HepG2 (cell line): ENCODE data around the gene MCAT. TPM values are rescaled to one million over a fixed set of nuclear protein-coding genes. Genes with fewer than 3 reads are reported as not detected.

ENCODE experiments used
- CENPX ChIP-seq: sonication (generic); formaldehyde crosslinking; IDR thresholded peaks from 2 replicates; pipeline ENCODE4 v1.9.0; 2021; ENCODE audit warnings: mild to moderate bottlenecking, missing genetic modification reagents, moderate library complexity
- ETV6 ChIP-seq: sonication (generic); formaldehyde crosslinking; conservative IDR thresholded peaks from 2 replicates; pipeline ENCODE4 v1.4.0; 2020; ENCODE audit warnings: missing genetic modification reagents
- GPN1 ChIP-seq: sonication (generic); formaldehyde crosslinking; IDR thresholded peaks from 2 replicates; pipeline ENCODE4 v1.5.1; 2020; ENCODE audit warnings: missing genetic modification reagents, borderline replicate concordance
- GTF2F1 ChIP-seq: fragments of 150-350 bp; IDR thresholded peaks from 2 replicates; pipeline ENCODE4 v1.6.1; 2014; ENCODE audit warnings: low read length
- GTF3A ChIP-seq: sonication (generic); formaldehyde crosslinking; conservative IDR thresholded peaks from 2 replicates; pipeline ENCODE4 v1.4.0; 2020; ENCODE audit warnings: mild to moderate bottlenecking, missing genetic modification reagents
- KAT8 ChIP-seq: IDR thresholded peaks from 2 replicates; pipeline ENCODE4 v1.6.1; 2016; ENCODE audit warnings: missing genetic modification reagents, missing compliant biosample characterization
- MED1 ChIP-seq: sonication (generic); formaldehyde crosslinking; IDR thresholded peaks from 2 replicates; pipeline ENCODE4 v1.4.0; 2020; ENCODE audit warnings: missing genetic modification reagents
- MIER3 ChIP-seq: IDR thresholded peaks from 2 replicates; pipeline ENCODE4 v1.6.1; 2016; ENCODE audit warnings: missing compliant biosample characterization, borderline replicate concordance
- RFX3 ChIP-seq: IDR thresholded peaks from 2 replicates; pipeline ENCODE4 v1.6.1; 2016; ENCODE audit warnings: missing biosample characterization, missing genetic modification reagents
- SIX1 ChIP-seq: sonication (generic); formaldehyde crosslinking; IDR thresholded peaks from 2 replicates; pipeline ENCODE4 v1.4.0; 2020; ENCODE audit warnings: missing genetic modification reagents, borderline replicate concordance
- TAF1 ChIP-seq: sonication (generic); formaldehyde crosslinking; IDR thresholded peaks from 2 replicates; pipeline ENCODE4 v1.4.0; 2020; ENCODE audit warnings: missing genetic modification reagents
- ZFP1 ChIP-seq: IDR thresholded peaks from 2 replicates; pipeline ENCODE4 v1.6.1; 2016
- ZFY ChIP-seq: sonication (generic); formaldehyde crosslinking; IDR thresholded peaks from 2 replicates; pipeline ENCODE4 v1.4.0; 2020; ENCODE audit warnings: missing genetic modification reagents
- ZFYVE20 ChIP-seq: sonication (generic); formaldehyde crosslinking; IDR thresholded peaks from 2 replicates; pipeline ENCODE4 v1.8.0; 2023; ENCODE audit warnings: low read depth, mild to moderate bottlenecking, moderate library complexity, missing genetic modification reagents, borderline replicate concordance
- ZMYM4 ChIP-seq: sonication (generic); formaldehyde crosslinking; IDR thresholded peaks from 2 replicates; pipeline ENCODE4 v1.8.1; 2023; ENCODE audit warnings: mild to moderate bottlenecking, missing genetic modification reagents
- ZNF333 ChIP-seq: sonication (generic); formaldehyde crosslinking; IDR thresholded peaks from 2 replicates; pipeline ENCODE4 v1.4.0; 2020; ENCODE audit warnings: mild to moderate bottlenecking, missing genetic modification reagents, borderline replicate concordance
- ZNF564 ChIP-seq: sonication (generic); formaldehyde crosslinking; IDR thresholded peaks from 2 replicates; pipeline ENCODE4 v1.8.1; 2023; ENCODE audit warnings: mild to moderate bottlenecking, missing genetic modification reagents
- polyA plus RNA-seq, 8 experiments: library from polyadenylated mRNA; depleted of rRNA in 3 of 8; stranded (reverse) in 7 of 8; unstranded in 1 of 8; fragments of >200 nt; fragmentation: Illumina TruSeq in 4 of 8; extraction: Trizol in 4 of 8; gene quantifications; 2 replicates each; pipeline versions ENCODE4 v1.2.1 to v1.2.3, GENCODE V29; 2011 to 2016; ENCODE audit warnings: low read depth in 4 of 8, missing spikeins in 1 of 8, mixed read lengths in 1 of 8; ENCODE audit not compliant: insufficient read depth in 1 of 8
- total RNA-seq, 5 experiments: library from RNA; depleted of rRNA; stranded (reverse); fragments of >200 nt; fragmentation: Illumina TruSeq; extraction: Trizol; gene quantifications; 2 replicates each; pipeline ENCODE4 v1.2.3, GENCODE V29; 2016; ENCODE audit warnings: low read depth in 1 of 5
- TF ChIP-seq, protein P1 (sequence below): sonication (generic); formaldehyde crosslinking; IDR thresholded peaks from 2 replicates; pipeline ENCODE4 v1.5.1; 2020; ENCODE audit warnings: mild to moderate bottlenecking, missing genetic modification reagents
- TF ChIP-seq, protein P2 (sequence below): fragments of 450-650 bp; IDR thresholded peaks from 2 replicates; pipeline ENCODE4 v1.6.1; 2017; ENCODE audit warnings: mild to moderate bottlenecking
- TF ChIP-seq, protein P3 (sequence below): sonication (generic); formaldehyde crosslinking; IDR thresholded peaks from 2 replicates; pipeline ENCODE4 v1.5.1; 2020; ENCODE audit warnings: mild to moderate bottlenecking, missing genetic modification reagents, borderline replicate concordance
- TF ChIP-seq, protein P4 (sequence below): IDR thresholded peaks from 2 replicates; pipeline ENCODE4 v1.6.1; 2016
- TF ChIP-seq, protein P5 (sequence below): conservative IDR thresholded peaks from 2 replicates; pipeline ENCODE4 v1.6.1; 2018; ENCODE audit warnings: missing genetic modification reagents

Gene MCAT
- total and polyA plus RNA-seq, 2 of the 13 experiments (the other 11 are each of a cell fraction or from before 2014, with no cell fraction given): 9.3 to 16.7 TPM

DNA sequence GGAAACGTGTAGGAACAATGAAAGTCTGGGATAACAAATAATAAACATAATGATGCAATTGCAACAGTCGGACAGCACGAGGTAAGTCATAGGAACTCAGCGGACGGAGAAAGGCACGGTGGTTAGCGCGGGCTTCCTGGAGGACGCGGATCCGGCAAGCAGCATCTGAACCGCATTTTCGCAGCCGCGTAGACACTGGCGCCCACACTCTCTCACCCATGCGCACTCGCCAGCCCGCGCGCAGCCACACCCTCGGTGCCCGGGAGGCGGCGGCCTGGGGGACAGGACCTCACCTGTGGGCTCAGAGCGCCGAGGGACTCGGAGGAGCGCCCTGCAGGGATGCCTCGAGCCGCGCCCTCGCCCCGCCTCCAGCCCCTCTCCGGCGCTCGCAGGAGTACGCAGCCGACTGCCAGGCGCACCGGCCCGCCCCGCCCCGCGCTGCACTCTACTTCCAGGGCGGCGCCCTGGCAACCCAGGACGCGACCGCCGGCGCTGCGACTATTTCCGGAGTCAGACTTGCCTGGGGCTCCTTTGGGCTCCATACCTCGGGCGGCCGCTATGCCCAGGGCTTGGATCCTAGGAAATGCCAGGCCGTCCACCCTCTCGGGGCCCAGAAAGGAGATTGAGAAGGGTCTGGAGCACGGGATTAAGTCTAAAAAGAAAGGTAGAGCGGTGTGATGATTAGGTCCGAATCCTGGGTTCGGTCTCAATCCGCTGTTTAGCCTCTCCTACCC is 54.0 kb downstream of the MCAT start, which contains the start of gene TTLL1 (continued):
- peak; percentile 93 for TF ChIP-seq KAT8 (CRISPR knock-in tag)
- no peak for TF ChIP-seq GTF3A (CRISPR knock-in tag)
- TF ChIP-seq, protein P1, sequence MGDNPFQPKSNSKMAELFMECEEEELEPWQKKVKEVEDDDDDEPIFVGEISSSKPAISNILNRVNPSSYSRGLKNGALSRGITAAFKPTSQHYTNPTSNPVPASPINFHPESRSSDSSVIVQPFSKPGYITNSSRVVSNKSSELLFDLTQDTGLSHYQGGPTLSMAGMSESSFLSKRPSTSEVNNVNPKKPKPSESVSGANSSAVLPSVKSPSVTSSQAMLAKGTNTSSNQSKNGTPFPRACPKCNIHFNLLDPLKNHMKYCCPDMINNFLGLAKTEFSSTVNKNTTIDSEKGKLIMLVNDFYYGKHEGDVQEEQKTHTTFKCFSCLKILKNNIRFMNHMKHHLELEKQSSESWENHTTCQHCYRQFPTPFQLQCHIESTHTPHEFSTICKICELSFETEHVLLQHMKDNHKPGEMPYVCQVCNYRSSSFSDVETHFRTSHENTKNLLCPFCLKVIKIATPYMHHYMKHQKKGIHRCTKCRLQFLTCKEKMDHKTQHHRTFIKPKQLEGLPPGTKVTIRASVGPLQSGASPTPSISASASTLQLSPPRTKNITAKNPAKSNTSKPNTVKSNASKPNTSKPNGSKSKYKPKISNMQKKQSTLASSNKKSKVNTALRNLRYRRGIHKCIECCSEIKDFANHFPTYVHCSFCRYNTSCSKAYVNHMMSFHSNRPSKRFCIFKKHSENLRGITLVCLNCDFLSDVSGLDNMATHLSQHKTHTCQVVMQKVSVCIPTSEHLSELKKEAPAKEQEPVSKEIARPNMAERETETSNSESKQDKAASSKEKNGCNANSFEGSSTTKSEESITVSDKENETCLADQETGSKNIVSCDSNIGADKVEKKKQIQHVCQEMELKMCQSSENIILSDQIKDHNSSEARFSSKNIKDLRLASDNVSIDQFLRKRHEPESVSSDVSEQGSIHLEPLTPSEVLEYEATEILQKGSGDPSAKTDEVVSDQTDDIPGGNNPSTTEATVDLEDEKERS: no peak
- TF ChIP-seq, protein P2, sequence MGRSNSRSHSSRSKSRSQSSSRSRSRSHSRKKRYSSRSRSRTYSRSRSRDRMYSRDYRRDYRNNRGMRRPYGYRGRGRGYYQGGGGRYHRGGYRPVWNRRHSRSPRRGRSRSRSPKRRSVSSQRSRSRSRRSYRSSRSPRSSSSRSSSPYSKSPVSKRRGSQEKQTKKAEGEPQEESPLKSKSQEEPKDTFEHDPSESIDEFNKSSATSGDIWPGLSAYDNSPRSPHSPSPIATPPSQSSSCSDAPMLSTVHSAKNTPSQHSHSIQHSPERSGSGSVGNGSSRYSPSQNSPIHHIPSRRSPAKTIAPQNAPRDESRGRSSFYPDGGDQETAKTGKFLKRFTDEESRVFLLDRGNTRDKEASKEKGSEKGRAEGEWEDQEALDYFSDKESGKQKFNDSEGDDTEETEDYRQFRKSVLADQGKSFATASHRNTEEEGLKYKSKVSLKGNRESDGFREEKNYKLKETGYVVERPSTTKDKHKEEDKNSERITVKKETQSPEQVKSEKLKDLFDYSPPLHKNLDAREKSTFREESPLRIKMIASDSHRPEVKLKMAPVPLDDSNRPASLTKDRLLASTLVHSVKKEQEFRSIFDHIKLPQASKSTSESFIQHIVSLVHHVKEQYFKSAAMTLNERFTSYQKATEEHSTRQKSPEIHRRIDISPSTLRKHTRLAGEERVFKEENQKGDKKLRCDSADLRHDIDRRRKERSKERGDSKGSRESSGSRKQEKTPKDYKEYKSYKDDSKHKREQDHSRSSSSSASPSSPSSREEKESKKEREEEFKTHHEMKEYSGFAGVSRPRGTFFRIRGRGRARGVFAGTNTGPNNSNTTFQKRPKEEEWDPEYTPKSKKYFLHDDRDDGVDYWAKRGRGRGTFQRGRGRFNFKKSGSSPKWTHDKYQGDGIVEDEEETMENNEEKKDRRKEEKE: no peak
- TF ChIP-seq, protein P3, sequence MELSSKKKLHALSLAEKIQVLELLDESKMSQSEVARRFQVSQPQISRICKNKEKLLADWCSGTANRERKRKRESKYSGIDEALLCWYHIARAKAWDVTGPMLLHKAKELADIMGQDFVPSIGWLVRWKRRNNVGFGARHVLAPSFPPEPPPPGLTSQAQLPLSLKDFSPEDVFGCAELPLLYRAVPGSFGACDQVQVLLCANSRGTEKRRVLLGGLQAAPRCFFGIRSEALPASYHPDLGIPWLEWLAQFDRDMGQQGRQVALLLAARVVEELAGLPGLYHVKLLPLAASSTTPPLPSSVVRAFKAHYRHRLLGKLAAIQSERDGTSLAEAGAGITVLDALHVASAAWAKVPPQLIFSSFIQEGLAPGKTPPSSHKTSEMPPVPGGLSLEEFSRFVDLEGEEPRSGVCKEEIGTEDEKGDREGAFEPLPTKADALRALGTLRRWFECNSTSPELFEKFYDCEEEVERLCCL (CRISPR knock-in tag): no peak
- no peak for TF ChIP-seq ZNF333
- peak; percentile 95 for TF ChIP-seq RFX3 (CRISPR knock-in tag)
- TF ChIP-seq MED1 (CRISPR knock-in tag): peak; percentile 46; the same call in 1 of the 2 replicates
- TF ChIP-seq GTF2F1: no peak
- TF ChIP-seq, protein P4, sequence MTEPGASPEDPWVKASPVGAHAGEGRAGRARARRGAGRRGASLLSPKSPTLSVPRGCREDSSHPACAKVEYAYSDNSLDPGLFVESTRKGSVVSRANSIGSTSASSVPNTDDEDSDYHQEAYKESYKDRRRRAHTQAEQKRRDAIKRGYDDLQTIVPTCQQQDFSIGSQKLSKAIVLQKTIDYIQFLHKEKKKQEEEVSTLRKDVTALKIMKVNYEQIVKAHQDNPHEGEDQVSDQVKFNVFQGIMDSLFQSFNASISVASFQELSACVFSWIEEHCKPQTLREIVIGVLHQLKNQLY (CRISPR knock-in tag): no peak
- TF ChIP-seq ETV6: 0 out of 2 replicates have a peak, but pooled peaks have one; percentile 41
- TF ChIP-seq, protein P5, sequence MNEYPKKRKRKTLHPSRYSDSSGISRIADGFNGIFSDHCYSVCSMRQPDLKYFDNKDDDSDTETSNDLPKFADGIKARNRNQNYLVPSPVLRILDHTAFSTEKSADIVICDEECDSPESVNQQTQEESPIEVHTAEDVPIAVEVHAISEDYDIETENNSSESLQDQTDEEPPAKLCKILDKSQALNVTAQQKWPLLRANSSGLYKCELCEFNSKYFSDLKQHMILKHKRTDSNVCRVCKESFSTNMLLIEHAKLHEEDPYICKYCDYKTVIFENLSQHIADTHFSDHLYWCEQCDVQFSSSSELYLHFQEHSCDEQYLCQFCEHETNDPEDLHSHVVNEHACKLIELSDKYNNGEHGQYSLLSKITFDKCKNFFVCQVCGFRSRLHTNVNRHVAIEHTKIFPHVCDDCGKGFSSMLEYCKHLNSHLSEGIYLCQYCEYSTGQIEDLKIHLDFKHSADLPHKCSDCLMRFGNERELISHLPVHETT (CRISPR knock-in tag): no peak; the same call in 1 of the 2 replicates
- TF ChIP-seq SIX1 (CRISPR knock-in tag): no peak
- TF ChIP-seq MIER3 (CRISPR knock-in tag): no peak
- peak; percentile 87 for TF ChIP-seq ZFY (CRISPR knock-in tag)
- TF ChIP-seq GPN1 (CRISPR knock-in tag): no peak
- TF ChIP-seq ZMYM4 (CRISPR knock-in tag): peak; percentile 50; the same call in 1 of the 2 replicates
- TF ChIP-seq ZNF564 (CRISPR knock-in tag): 0 out of 2 replicates have a peak, but pooled peaks have one; percentile 15
- TF ChIP-seq ZFYVE20: no peak
- TF ChIP-seq CENPX: no peak
- TF ChIP-seq TAF1 (CRISPR knock-in tag): peak; percentile 65
- TF ChIP-seq ZFP1: no peak
